Effector memory CD4-positive, alpha-beta T cell (primary cell): ENCODE data around the gene PCDH10.

Source experiments
- DNase-seq, 3 donors: peaks; one replicate each; pipeline ENCODE4 v3.0.0-alpha.2; 2020
- H3K27ac ChIP-seq: 2 replicates; pipeline ENCODE4 v1.7.0; 2013; ENCODE audit warnings: mild to moderate bottlenecking, low read length, moderate library complexity; ENCODE audit not compliant: insufficient read depth, poor library complexity, severe bottlenecking
- H3K27me3 ChIP-seq: replicated peaks from 2 replicates; pipeline ENCODE4 v1.7.0; 2013; ENCODE audit warnings: mild to moderate bottlenecking, low read length; ENCODE audit not compliant: insufficient read depth, control insufficient read depth, poor library complexity, severe bottlenecking
- H3K36me3 ChIP-seq: 2 replicates; pipeline ENCODE4 v1.7.0; 2013; ENCODE audit warnings: mild to moderate bottlenecking, low read length, moderate library complexity; ENCODE audit not compliant: control insufficient read depth, insufficient read depth
- H3K4me1 ChIP-seq: 2 replicates; pipeline ENCODE4 v1.7.0; 2013; ENCODE audit warnings: low read length, mild to moderate bottlenecking; ENCODE audit not compliant: control insufficient read depth, insufficient read depth, poor library complexity, severe bottlenecking
- H3K4me3 ChIP-seq: 2 replicates; pipeline ENCODE4 v1.7.0; 2013; ENCODE audit warnings: low read length, low read depth, mild to moderate bottlenecking; ENCODE audit not compliant: insufficient read depth, poor library complexity, severe bottlenecking
- H3K9me3 ChIP-seq: 2 replicates; pipeline ENCODE4 v1.7.0; 2013; ENCODE audit warnings: mild to moderate bottlenecking, low read length, moderate library complexity; ENCODE audit not compliant: control insufficient read depth
- total RNA-seq, 3 donors: gene quantifications; one replicate each; lab custom pipeline; 2026; lab: John Stamatoyannopoulos, UW

The PCDH10 gene, protein sequence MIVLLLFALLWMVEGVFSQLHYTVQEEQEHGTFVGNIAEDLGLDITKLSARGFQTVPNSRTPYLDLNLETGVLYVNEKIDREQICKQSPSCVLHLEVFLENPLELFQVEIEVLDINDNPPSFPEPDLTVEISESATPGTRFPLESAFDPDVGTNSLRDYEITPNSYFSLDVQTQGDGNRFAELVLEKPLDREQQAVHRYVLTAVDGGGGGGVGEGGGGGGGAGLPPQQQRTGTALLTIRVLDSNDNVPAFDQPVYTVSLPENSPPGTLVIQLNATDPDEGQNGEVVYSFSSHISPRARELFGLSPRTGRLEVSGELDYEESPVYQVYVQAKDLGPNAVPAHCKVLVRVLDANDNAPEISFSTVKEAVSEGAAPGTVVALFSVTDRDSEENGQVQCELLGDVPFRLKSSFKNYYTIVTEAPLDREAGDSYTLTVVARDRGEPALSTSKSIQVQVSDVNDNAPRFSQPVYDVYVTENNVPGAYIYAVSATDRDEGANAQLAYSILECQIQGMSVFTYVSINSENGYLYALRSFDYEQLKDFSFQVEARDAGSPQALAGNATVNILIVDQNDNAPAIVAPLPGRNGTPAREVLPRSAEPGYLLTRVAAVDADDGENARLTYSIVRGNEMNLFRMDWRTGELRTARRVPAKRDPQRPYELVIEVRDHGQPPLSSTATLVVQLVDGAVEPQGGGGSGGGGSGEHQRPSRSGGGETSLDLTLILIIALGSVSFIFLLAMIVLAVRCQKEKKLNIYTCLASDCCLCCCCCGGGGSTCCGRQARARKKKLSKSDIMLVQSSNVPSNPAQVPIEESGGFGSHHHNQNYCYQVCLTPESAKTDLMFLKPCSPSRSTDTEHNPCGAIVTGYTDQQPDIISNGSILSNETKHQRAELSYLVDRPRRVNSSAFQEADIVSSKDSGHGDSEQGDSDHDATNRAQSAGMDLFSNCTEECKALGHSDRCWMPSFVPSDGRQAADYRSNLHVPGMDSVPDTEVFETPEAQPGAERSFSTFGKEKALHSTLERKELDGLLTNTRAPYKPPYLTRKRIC
- 0 reads per million in 3 donors for total RNA-seq

DNA sequence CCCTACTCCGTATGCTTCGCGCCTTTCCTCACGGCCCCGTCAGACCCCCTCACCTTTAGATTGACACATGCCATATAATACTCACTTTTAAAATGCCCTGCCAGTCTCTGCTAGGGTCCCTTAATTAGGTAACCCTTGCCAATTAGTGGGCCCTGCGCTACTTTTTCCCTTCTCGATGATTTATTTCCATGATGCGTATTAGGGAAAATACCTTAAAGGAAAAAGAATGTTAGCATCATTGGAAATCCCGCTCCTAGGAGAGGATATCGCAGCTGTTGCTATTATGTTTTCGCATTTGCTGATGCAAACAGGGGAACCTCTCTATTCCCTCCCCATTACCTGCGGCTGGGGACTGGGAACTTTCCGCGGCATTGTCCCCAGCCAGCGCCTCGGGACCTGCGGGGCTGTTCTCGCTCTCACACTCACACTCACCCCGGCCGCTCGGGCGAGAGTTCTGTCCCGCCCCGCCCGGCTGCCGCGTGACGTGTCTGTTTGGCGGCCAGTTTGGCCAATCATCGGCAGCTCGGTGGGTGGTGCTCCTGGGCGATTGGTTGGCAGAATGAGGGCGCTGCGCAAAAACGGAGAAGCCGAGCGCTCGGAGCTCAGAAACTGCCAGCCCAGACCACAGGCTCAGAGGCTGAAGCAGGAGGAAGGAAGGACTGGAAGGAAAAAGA is at the start of gene PCDH10:
Gene PCDH10, plus strand, starts transcription at position 605 of the 674 bp plus-strand sequence. CDS start 847 bp downstream, outside the sequence.
- no peak within 1 kb of the TSS for H3K27ac ChIP-seq
- H3K27me3 ChIP-seq, result peaks cover 25% of the 10 kb centered on the region
- no peak for DNase-seq
- H3K9me3 ChIP-seq, result no peaks in the 10 kb centered on the region
- H3K4me3 ChIP-seq, result no peak within 1 kb of the TSS
- H3K4me1 ChIP-seq, result no peaks in the 10 kb centered on the region
- H3K36me3 ChIP-seq, result no peaks in the 10 kb centered on the region

DNA sequence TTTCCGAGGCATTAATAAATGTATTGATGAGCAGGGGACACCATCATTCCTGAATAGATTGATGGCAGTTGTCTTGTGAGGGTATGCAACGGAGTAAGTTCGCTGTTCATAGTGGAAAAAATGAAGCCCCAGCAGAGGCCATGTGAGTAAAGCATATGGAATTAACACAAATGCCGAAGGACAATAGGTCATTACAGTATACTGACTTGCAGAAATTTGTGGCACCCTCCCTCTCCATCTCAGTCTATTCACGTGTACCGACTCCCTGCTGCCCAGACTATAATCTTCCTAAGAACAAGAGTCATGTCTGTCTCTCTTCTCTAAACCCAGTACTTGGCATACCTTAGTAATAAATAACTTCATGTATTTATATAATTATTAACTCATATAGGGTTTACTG is 47.1 kb upstream of the PCDH10 start:
- no peaks in the 10 kb centered on the region for H3K9me3 ChIP-seq
- H3K36me3 ChIP-seq, result no peaks in the 10 kb centered on the region
- H3K4me1 ChIP-seq, result no peaks in the 10 kb centered on the region
- no peak overlapping the region for H3K4me3 ChIP-seq
- DNase-seq, result no peak
- H3K27me3 ChIP-seq, result no peaks in the 10 kb centered on the region
- H3K27ac ChIP-seq, result no peak overlapping the region

DNA sequence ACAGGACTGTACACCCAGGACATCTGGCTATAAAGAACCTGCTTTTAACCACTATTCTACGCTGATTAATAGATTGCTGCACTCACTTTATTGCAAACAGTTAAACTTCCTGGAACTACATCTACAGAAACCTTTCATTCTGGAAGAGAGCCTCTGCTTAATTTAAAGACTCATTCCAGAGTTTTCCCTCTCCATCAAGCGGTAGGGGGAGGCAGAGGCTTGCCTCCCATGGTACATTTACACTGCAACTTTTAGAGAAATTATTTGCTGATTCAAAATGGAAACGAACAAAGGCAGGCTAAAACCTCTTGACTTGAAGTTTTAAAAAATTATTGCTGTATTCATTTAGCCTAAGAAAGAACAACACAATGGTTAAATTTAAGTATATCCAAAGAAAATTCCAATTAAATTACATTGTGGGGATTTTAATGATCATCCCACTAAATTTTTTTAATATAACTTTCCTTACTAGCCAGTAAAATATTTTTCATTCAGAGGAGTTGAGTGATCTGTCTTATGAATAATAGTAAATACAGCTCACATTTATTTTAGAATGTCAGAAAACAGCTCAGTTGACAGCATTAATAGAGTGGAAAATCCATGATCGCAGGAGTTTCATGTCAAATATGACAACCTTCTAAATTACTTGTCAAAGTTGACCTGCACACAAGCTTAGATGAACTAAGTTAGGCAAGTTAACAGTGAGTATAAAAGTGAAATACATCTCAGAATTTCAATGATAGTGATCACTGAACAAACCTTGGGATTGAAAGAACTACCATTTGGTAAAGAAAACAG is 46.3 kb upstream of the PCDH10 start:
- Histone ChIP-seq H3K27me3 (no peaks in the 10 kb centered on the region), H3K4me3 (no peak overlapping the region), H3K36me3 (no peaks in the 10 kb centered on the region), H3K9me3 (no peaks in the 10 kb centered on the region), H3K4me1 (no peaks in the 10 kb centered on the region), H3K27ac (no peak overlapping the region)
- no peak for DNase-seq

DNA sequence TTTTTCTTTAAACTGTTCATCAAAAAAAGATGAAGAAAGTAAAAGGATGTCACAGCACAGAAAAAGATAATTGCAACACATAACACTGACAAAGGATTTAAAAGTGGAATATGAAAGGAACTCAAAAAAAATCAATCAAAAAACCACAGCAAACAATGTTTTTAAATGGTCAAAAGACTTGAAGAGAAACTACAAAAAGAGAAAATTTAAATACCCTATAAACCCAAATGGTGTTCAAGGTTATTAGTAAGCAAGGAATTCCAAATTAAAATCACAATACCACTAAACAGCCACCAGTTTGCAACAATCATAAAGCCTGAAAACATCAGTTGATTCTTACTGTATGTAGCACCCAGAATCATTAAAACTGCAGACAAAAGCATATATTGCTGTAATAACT is 36.5 kb upstream of the PCDH10 start:
- no peaks in the 10 kb centered on the region for H3K9me3 ChIP-seq
- H3K27ac ChIP-seq, result no peak overlapping the region
- DNase-seq, result no peak
- H3K36me3 ChIP-seq, result no peaks in the 10 kb centered on the region
- H3K27me3 ChIP-seq, result no peaks in the 10 kb centered on the region
- H3K4me1 ChIP-seq, result no peaks in the 10 kb centered on the region
- H3K4me3 ChIP-seq, result no peak overlapping the region

DNA sequence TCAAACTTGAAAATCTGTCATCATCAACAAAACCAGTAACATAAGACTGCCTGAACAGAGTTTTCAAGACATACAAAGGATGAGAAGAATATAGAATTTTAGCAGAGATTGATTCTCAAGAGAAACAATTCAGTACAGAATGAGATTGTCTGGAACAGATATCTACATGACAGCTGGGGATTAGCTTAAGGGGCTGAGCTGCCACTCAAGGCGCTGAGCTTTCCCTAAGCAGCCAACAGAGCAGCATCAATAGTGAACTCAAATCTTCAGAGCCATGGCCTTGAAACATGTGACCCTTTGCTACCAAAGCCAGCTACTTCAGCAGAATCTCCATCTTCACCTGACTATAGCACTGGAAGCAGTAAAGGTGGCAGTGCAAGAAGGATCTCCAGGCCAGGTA is 24.3 kb upstream of the PCDH10 start:
- no peak overlapping the region for H3K27ac ChIP-seq
- no peaks in the 10 kb centered on the region for H3K9me3 ChIP-seq
- DNase-seq, result no peak
- H3K4me1 ChIP-seq, result no peaks in the 10 kb centered on the region
- H3K36me3 ChIP-seq, result no peaks in the 10 kb centered on the region
- H3K4me3 ChIP-seq, result no peak overlapping the region
- no peaks in the 10 kb centered on the region for H3K27me3 ChIP-seq

DNA sequence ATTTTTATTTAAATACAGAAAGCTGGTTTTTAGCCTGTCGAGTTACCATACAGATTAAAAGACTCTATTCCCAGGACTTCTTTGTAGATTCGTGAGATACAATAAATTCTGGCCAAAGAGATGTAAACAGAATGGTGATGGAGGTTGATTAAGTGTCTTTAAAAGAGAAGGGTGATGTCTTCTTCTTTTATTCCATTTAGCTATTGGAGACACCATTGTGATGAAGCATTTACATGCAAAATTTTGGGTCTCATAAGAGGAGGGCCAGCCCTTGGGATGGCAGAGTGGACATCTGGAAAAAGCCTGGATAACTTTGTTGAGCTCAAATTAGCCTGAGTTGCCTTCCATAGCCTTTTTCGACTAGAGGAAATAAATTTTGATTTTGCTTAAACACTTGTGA is 21.6 kb upstream of the PCDH10 start:
- DNase-seq, result no peak
- no peaks in the 10 kb centered on the region for H3K4me1 ChIP-seq
- no peak overlapping the region for H3K27ac ChIP-seq
- no peak overlapping the region for H3K4me3 ChIP-seq
- no peaks in the 10 kb centered on the region for H3K9me3 ChIP-seq
- H3K27me3 ChIP-seq, result no peaks in the 10 kb centered on the region
- H3K36me3 ChIP-seq, result no peaks in the 10 kb centered on the region

DNA sequence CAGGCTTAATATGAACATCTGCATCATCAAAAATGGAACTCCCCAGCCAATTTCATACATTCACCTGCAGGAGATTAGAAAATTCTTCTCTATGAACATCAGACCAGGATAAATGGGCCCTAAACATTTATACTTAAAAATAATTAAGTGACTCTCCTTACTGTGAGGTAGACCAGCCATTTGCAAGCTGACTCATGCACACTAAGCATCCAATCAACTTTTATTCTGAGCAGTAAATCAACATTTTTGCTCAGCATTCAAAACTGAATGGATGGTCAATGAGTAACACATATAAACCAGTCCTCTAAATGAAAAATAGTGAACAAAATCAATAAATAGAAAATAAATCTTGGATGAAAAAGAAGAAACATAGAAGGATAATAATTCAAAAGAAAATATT is 19.9 kb upstream of the PCDH10 start:
- H3K27me3 ChIP-seq, result no peaks in the 10 kb centered on the region
- H3K36me3 ChIP-seq, result no peaks in the 10 kb centered on the region
- H3K9me3 ChIP-seq, result no peaks in the 10 kb centered on the region
- H3K27ac ChIP-seq, result no peak overlapping the region
- no peak overlapping the region for H3K4me3 ChIP-seq
- H3K4me1 ChIP-seq, result no peaks in the 10 kb centered on the region
- no peak for DNase-seq

DNA sequence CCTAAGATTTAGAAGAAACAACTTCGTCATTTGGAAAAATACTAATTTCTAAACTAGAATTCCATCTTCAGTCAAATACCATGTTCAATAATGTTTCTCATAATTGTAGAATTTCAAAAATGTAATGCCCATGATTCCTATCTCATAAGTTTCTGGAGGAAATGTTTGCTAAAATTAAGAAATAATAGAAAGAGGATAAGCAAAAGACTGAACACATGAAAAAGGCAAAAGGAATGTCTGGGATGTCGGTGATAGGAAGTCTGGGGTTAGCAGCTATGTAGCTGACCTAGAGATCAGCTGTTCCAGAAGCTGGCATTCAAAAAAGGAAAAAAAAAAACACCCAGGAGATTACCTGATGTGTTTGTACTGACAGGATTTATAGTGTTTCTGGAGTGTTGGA is 18.9 kb upstream of the PCDH10 start:
- no peaks in the 10 kb centered on the region for H3K36me3 ChIP-seq
- H3K27ac ChIP-seq, result no peak overlapping the region
- DNase-seq, result no peak
- no peaks in the 10 kb centered on the region for H3K27me3 ChIP-seq
- no peaks in the 10 kb centered on the region for H3K9me3 ChIP-seq
- no peak overlapping the region for H3K4me3 ChIP-seq
- H3K4me1 ChIP-seq, result no peaks in the 10 kb centered on the region

DNA sequence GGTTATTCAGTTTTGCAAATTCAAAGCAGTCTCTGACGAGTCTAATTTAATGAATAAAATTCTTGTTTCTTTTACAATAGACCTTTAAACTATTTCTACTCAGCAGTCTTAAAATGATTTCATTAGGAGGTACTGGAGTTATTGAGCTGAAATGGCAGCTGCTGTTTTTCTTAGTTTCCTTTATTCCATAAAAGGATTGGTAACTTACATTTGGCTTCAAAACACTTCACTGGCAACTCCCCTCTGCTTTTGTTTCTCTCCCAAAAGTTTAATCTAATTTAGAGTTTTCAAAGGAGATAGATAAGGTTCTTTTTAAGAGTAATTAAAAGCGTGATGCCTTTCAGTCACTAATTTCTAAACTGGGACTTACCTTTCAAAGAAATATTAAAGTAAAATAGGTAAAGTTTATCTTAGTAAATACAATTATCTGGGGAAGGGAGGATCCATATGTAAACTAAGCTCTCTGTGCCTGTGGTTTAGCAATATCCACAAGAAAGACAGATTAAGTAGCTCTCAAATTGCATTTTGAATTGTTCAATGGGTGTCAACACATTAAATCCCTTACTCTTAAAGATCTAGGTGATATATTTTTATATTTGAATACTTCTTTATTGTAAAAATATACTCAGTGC is 17.1 kb upstream of the PCDH10 start:
- Histone ChIP-seq H3K27me3 (no peaks in the 10 kb centered on the region), H3K4me3 (no peak overlapping the region), H3K27ac (no peak overlapping the region), H3K9me3 (no peaks in the 10 kb centered on the region), H3K4me1 (no peaks in the 10 kb centered on the region), H3K36me3 (no peaks in the 10 kb centered on the region)
- no peak for DNase-seq
